ENCODE results near the gene PPP6R2.

DNA sequence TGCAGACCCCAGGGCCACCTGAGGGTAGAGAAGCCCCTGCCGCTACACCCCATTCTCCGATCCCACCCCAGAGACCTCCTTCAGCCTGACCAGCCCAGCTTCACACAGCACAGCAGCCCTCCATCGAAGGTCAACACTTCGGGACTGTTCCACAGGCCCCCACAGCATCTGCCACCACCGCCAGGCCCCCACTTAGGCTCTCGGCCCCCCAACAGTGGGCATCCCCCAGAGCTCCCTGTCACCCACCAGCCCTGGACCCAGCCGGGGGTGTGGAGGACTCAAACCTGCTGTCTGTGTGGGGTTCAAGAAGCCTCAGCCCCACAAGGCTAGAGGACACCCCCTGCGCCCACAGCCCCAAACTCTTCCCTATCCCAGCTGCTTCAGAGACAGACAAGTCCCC lies 125.5 kb downstream of the PPP6R2 start:
- no peak for TF ChIP-seq POLR2A (IDR thresholded peaks at IDR 0.05)
- TF ChIP-seq, protein P1, sequence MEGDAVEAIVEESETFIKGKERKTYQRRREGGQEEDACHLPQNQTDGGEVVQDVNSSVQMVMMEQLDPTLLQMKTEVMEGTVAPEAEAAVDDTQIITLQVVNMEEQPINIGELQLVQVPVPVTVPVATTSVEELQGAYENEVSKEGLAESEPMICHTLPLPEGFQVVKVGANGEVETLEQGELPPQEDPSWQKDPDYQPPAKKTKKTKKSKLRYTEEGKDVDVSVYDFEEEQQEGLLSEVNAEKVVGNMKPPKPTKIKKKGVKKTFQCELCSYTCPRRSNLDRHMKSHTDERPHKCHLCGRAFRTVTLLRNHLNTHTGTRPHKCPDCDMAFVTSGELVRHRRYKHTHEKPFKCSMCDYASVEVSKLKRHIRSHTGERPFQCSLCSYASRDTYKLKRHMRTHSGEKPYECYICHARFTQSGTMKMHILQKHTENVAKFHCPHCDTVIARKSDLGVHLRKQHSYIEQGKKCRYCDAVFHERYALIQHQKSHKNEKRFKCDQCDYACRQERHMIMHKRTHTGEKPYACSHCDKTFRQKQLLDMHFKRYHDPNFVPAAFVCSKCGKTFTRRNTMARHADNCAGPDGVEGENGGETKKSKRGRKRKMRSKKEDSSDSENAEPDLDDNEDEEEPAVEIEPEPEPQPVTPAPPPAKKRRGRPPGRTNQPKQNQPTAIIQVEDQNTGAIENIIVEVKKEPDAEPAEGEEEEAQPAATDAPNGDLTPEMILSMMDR (IDR thresholded peaks at IDR 0.05): no peak
